Mesendoderm (in vitro differentiated cells): ENCODE measurements around the gene RALGAPB.
A peak's percentile ranks its signal among the peaks of the same experiment; 100 is the strongest.
"Not testable (repeated sequence)": the region's sequence is repeated elsewhere in the genome, so short reads cannot be mapped to it uniquely, and the experiment has no call there.

Source experiments
- DNase-seq: peaks from one replicate; pipeline ENCODE4 v3.0.0; 2013
- H2AK5ac ChIP-seq: 2 replicates; pipeline ENCODE4 v1.6.1; 2013; ENCODE audit warnings: low read length, inconsistent platforms
- H2BK120ac ChIP-seq: 2 replicates; pipeline ENCODE4 v1.6.1; 2013; ENCODE audit warnings: low read depth, mild to moderate bottlenecking, low read length, moderate library complexity, mixed read lengths
- H2BK15ac ChIP-seq: replicated peaks from 2 replicates; pipeline ENCODE4 v1.6.1; 2013; ENCODE audit warnings: low read depth, mild to moderate bottlenecking, moderate library complexity
- H2BK5ac ChIP-seq: 2 replicates; pipeline ENCODE4 v1.6.1; 2013; ENCODE audit warnings: low read length, inconsistent platforms
- H3K18ac ChIP-seq: 2 replicates; pipeline ENCODE4 v1.6.1; 2013; ENCODE audit warnings: mild to moderate bottlenecking, low read length, mixed read lengths
- H3K23ac ChIP-seq: one replicate; pipeline ENCODE4 v1.6.1; 2013; ENCODE audit warnings: low read length
- H3K27ac ChIP-seq: 2 replicates; pipeline ENCODE4 v1.5.1; 2013; ENCODE audit warnings: low read depth, mild to moderate bottlenecking, inconsistent platforms, low read length, moderate library complexity
- H3K27me3 ChIP-seq: 2 replicates; pipeline ENCODE4 v1.6.1; 2013; ENCODE audit warnings: low read length, control low read depth, mild to moderate bottlenecking, inconsistent platforms; ENCODE audit not compliant: insufficient read depth, poor library complexity
- H3K36me3 ChIP-seq: 2 replicates; pipeline ENCODE4 v1.6.1; 2013; ENCODE audit warnings: low read length, inconsistent platforms; ENCODE audit not compliant: control insufficient read depth, insufficient read depth
- H3K4ac ChIP-seq: one replicate; pipeline ENCODE4 v1.6.1; 2013; ENCODE audit warnings: low read depth, mild to moderate bottlenecking, low read length, moderate library complexity
- H3K4me1 ChIP-seq: 2 replicates; pipeline ENCODE4 v1.6.1; 2013; ENCODE audit warnings: low read depth, low read length, inconsistent platforms; ENCODE audit not compliant: control insufficient read depth
- H3K4me2 ChIP-seq: 2 replicates; pipeline ENCODE4 v1.6.1; 2013; ENCODE audit warnings: low read length
- H3K4me3 ChIP-seq: 2 replicates; pipeline ENCODE4 v1.5.1; 2013; ENCODE audit warnings: mild to moderate bottlenecking, low read length
- H3K56ac ChIP-seq: one replicate; pipeline ENCODE4 v1.6.1; 2013; ENCODE audit warnings: low read length
- H3K79me1 ChIP-seq: 2 replicates; pipeline ENCODE4 v1.6.1; 2013; ENCODE audit warnings: low read length, inconsistent platforms
- H3K79me2 ChIP-seq: 2 replicates; pipeline ENCODE4 v1.6.1; 2013; ENCODE audit warnings: mild to moderate bottlenecking, low read length; ENCODE audit not compliant: control insufficient read depth, insufficient read depth
- H3K9ac ChIP-seq: 2 replicates; pipeline ENCODE4 v1.6.1; 2013; ENCODE audit warnings: low read length, inconsistent platforms
- H4K5ac ChIP-seq: one replicate; pipeline ENCODE4 v1.6.1; 2013; ENCODE audit warnings: low read length
- H4K8ac ChIP-seq: one replicate; pipeline ENCODE4 v1.6.1; 2013; ENCODE audit warnings: low read depth, mild to moderate bottlenecking, control low read depth, low read length, moderate library complexity
- WGBS: extraction: QIAGEN DNeasy Blood & Tissue Kit; methylation state at CpG from one replicate; pipeline ENCODE4 v1.1.7; 2013; ENCODE audit warnings: low lambda C conversion rate, missing lambda C conversion rate; ENCODE audit not compliant: insufficient coverage; ENCODE audit errors: extremely low coverage; 5-methylcytosine and 5-hydroxymethylcytosine counted together

The RALGAPB gene

GRCh38 chr20:38595886-38596285 is 123.2 kb downstream of the RALGAPB start:
- Histone ChIP-seq H3K18ac (peak overlapping the region; percentile 77), H3K4ac (peak overlapping the region; percentile 88), H3K4me1 (peaks cover 22% of the 10 kb centered on the region), H2BK120ac (peak overlapping the region; percentile 88), H3K56ac (peak overlapping the region; percentile 73)
- not testable (repeated sequence) for H3K4me2 ChIP-seq, H2BK5ac ChIP-seq, H2BK15ac ChIP-seq, H3K23ac ChIP-seq, H2AK5ac ChIP-seq, H3K4me3 ChIP-seq, H3K9ac ChIP-seq, H3K27ac ChIP-seq, H3K79me2 ChIP-seq, H3K27me3 ChIP-seq, DNase-seq, H4K5ac ChIP-seq, H4K8ac ChIP-seq, H3K36me3 ChIP-seq, H3K79me1 ChIP-seq
- no CpG with 5 or more reads among the region's 15 CpGs for WGBS

DNA sequence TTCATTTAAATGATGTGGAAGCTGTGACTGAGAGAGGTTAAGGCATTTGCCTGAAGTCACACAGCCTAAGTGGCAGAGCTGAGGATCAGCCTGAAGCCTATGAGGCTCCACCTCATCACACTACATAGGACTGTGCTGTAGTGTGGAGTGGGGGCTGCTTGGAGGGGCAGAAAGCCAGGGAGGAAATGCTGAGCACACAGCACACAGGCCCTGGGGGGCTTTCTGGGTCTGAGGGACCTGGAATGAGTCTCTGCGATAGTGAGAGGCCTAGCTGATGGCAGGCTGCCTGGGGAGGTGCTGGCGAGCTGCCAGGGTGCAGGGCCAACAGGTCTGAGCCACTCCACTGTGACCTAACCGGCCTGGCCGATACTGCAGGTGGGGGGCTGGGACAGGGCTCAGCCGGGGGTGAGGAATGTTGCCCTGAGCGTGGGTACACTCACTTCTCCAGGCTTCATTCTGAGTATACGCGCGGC is 126.8 kb downstream of the RALGAPB start:
- peak overlapping the region; percentile 69 for H2BK120ac ChIP-seq
- WGBS = no CpG with 5 or more reads among the region's 9 CpGs
- no peak overlapping the region for H3K4me3 ChIP-seq
- no peak overlapping the region for H4K5ac ChIP-seq
- no peak overlapping the region for H3K4me2 ChIP-seq
- peak; percentile 79 for DNase-seq
- no peaks in the 10 kb centered on the region for H3K36me3 ChIP-seq
- H3K9ac ChIP-seq = peak overlapping the region; percentile 38
- peak overlapping the region; percentile 84 for H3K18ac ChIP-seq
- H3K4ac ChIP-seq = peak overlapping the region; percentile 97
- H2AK5ac ChIP-seq = peak overlapping the region; percentile 86
- peaks cover 9% of the 10 kb centered on the region for H3K79me2 ChIP-seq
- H3K23ac ChIP-seq = peak overlapping the region; percentile 51
- peak overlapping the region; percentile 91 for H3K27ac ChIP-seq
- no peak overlapping the region for H4K8ac ChIP-seq
- H2BK15ac ChIP-seq = no peak overlapping the region
- no peaks in the 10 kb centered on the region for H3K27me3 ChIP-seq
- H3K4me1 ChIP-seq = peaks cover 22% of the 10 kb centered on the region
- H3K56ac ChIP-seq = peak overlapping the region; percentile 88
- H2BK5ac ChIP-seq = peak overlapping the region; percentile 97
- peaks cover 3% of the 10 kb centered on the region for H3K79me1 ChIP-seq

- H3K36me3 ChIP-seq = no peaks in the 10 kb centered on the region
- H2BK120ac ChIP-seq = peak overlapping the region; percentile 82
- H4K5ac ChIP-seq = no peak overlapping the region
- no peak overlapping the region for H3K23ac ChIP-seq
- H3K4me2 ChIP-seq = no peak overlapping the region
- no peak for DNase-seq
- peaks cover 9% of the 10 kb centered on the region for H3K79me2 ChIP-seq
- peak overlapping the region; percentile 86 for H2AK5ac ChIP-seq
- peak overlapping the region; percentile 91 for H3K27ac ChIP-seq
- H3K56ac ChIP-seq = peak overlapping the region; percentile 97
- H4K8ac ChIP-seq = no peak overlapping the region
- peaks cover 24% of the 10 kb centered on the region for H3K4me1 ChIP-seq
- H3K18ac ChIP-seq = peak overlapping the region; percentile 91
- no peak overlapping the region for H3K9ac ChIP-seq
- H3K4ac ChIP-seq = peak overlapping the region; percentile 91
- H2BK15ac ChIP-seq = no peak overlapping the region
- H3K4me3 ChIP-seq = no peak overlapping the region
- H2BK5ac ChIP-seq = peak overlapping the region; percentile 97
- H3K27me3 ChIP-seq = no peaks in the 10 kb centered on the region
- H3K79me1 ChIP-seq = peaks cover 3% of the 10 kb centered on the region
- WGBS = no CpG with 5 or more reads among the region's 1 CpG
These were observed 127.4 kb downstream of the RALGAPB start for GRCh38 chr20:38600057-38600456.

- Histone ChIP-seq H2AK5ac (peak within 1 kb of the TSS; percentile 95), H3K27me3 (no peaks in the 10 kb centered on the region), H3K4me1 (peaks cover 27% of the 10 kb centered on the region), H4K5ac (no peak within 1 kb of the TSS), H2BK15ac (no peak within 1 kb of the TSS), H3K18ac (peak within 1 kb of the TSS; percentile 91), H3K4ac (peak within 1 kb of the TSS; percentile 91), H3K4me3 (peak within 1 kb of the TSS; percentile 49), H4K8ac (peak within 1 kb of the TSS; percentile 29), H2BK5ac (peak within 1 kb of the TSS; percentile 96), H3K9ac (peak within 1 kb of the TSS; percentile 84), H3K36me3 (no peaks in the 10 kb centered on the region), H3K4me2 (peak within 1 kb of the TSS; percentile 75), H3K27ac (peak within 1 kb of the TSS; percentile 74), H3K23ac (peak within 1 kb of the TSS; percentile 90), H3K79me1 (peaks cover 5% of the 10 kb centered on the region), H3K79me2 (peaks cover 16% of the 10 kb centered on the region), H2BK120ac (peak within 1 kb of the TSS; percentile 82), H3K56ac (peak within 1 kb of the TSS; percentile 97)
- WGBS = no CpG with 5 or more reads among the region's 42 CpGs
- DNase-seq = peak; percentile 78
These were observed 128.9 kb downstream of the RALGAPB start, which contains the start of gene ARHGAP40 for GRCh38 chr20:38601216-38602184. Gene ARHGAP40 (plus strand): TSS chr20:38601809.

DNA sequence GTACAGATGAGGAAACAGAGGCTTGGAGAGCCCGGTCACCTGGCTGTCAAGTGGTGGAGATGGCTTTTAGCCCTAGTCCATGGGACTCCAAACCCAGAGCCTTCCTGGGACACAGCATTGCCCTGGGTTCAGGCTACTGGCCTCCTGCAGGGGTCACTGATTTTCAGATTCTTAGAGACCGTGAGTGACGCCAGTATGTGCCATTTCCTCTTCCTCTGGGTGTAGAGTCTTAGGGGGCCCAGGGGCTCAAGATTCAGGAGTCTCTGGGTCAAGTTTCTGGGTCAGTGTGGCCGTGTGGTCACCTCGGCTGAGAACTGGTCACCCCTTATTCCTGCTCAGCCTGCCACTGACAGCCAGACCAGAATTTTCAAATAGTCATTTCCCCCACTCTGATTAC is 129.5 kb downstream of the RALGAPB start:
- Histone ChIP-seq H3K18ac (peak overlapping the region; percentile 22), H3K27ac (peak overlapping the region; percentile 40), H3K4ac (peak overlapping the region; percentile 26), H3K79me2 (peaks cover 16% of the 10 kb centered on the region), H2BK5ac (peak overlapping the region; percentile 91), H4K8ac (no peak overlapping the region), H3K79me1 (peaks cover 5% of the 10 kb centered on the region), H4K5ac (no peak overlapping the region), H3K23ac (peak overlapping the region; percentile 90), H3K27me3 (no peaks in the 10 kb centered on the region), H3K56ac (peak overlapping the region; percentile 97), H3K4me2 (peak overlapping the region; percentile 75), H3K36me3 (no peaks in the 10 kb centered on the region), H3K4me3 (peak overlapping the region; percentile 49), H3K4me1 (peaks cover 34% of the 10 kb centered on the region), H2AK5ac (peak overlapping the region; percentile 95), H3K9ac (peak overlapping the region; percentile 84), H2BK120ac (peak overlapping the region; percentile 1), H2BK15ac (no peak overlapping the region)
- WGBS = no CpG with 5 or more reads among the region's 5 CpGs
- peak; percentile 65 for DNase-seq
